ENCODE results near the gene SOX1. TPM values are rescaled to one million over a fixed set of nuclear protein-coding genes. Genes with fewer than 3 reads are reported as not detected.

SOX1 gene
- total RNA-seq, result not detected in 2 replicates

GRCh38 chr13:112067116-112067741 is at the start of gene SOX1:
SOX1 (plus strand) TSS chr13:112067149; CDS start chr13:112067659, 510 bp downstream.

Small RNA genes lying within 50 kb of the gene (small RNA-seq; reads per million reads assigned to genes)
- gene RF00287, result 0.16 reads per million
